ENCODE measurements around the gene PLEKHM3. TPM values are rescaled to one million over a fixed set of nuclear protein-coding genes. Genes with fewer than 3 reads are reported as not detected.

The PLEKHM3 gene
- total RNA-seq, 1 donor from 2014 or later = 6.8 TPM

DNA sequence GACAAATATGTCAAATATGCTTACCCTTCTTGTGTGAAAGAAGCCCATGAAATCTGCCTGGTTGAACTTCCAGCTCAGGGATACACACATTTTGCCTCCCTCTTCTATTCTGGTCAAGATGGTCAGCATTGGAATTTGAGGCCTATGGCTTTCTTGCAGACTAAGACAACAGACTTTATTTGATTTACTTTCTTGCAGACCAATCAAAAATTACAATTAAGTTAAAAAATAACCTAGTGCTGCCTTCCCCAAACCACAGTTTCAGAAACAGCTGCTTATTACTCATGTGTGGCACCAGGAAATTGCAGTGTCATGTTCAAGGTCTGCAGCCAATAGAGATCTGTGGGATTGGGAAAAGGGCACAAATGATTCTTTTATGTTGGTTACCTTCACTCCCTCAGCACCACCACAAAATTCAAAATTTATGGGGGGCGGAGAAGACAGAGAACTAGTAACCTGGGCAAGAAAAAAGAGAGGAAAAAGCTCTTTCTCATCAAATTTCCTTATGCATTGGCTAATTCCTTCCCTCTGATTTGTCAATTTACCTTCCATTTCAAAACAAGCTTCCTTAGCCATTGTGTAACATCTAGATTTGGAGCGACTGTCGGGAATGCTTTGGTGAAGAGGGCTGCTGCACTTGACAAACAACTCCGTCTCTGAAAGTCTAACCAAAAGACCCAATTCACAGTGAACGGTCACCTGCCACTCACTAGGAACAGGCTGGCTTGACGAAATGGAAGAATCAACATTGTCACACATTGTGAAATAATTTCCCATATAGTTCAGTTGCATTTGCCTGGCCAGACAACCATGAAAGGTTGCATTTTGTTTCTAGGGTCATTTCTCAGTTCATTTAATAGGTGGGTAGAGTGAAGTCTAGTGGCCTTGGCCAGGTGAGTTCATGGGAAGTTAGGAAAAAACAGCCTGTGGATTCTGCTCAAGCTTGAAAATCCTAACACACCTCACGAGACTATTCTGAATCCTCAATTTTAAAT is 155.2 kb downstream of the PLEKHM3 start:
- Mint-ChIP-seq H3K27ac (ENCODE audit: unreplicated experiment) (no peak overlapping the region), H3K36me3 (ENCODE audit: low read depth) (no peaks in the 10 kb centered on the region), H3K4me1 (peaks cover 6% of the 10 kb centered on the region), H3K9me3 (no peaks in the 10 kb centered on the region), H3K4me3 (no peak overlapping the region), H3K27me3 (ENCODE audit: low read depth) (no peaks in the 10 kb centered on the region)
- no peak for TF ChIP-seq CTCF (conservative IDR thresholded peaks at IDR 0.05)
- no peak for DNase-seq (ENCODE audit: low read depth, low spot score)

GRCh38 chr2:207868855-207869596 is 156.3 kb downstream of the PLEKHM3 start:
- H3K27me3 Mint-ChIP-seq (ENCODE audit: low read depth) = no peaks in the 10 kb centered on the region
- no peaks in the 10 kb centered on the region for H3K36me3 Mint-ChIP-seq (ENCODE audit: low read depth)
- no peak overlapping the region for H3K4me3 Mint-ChIP-seq
- no peak for DNase-seq (ENCODE audit: low read depth, low spot score)
- H3K27ac Mint-ChIP-seq (ENCODE audit: unreplicated experiment) = no peak overlapping the region
- H3K4me1 Mint-ChIP-seq = peaks cover 6% of the 10 kb centered on the region
- no peaks in the 10 kb centered on the region for H3K9me3 Mint-ChIP-seq
- no peak for TF ChIP-seq CTCF (conservative IDR thresholded peaks at IDR 0.05)

GRCh38 chr2:207867905-207868304 is 157.4 kb downstream of the PLEKHM3 start:
- DNase-seq (ENCODE audit: low read depth, low spot score) = no peak
- Mint-ChIP-seq H3K4me1 (peaks cover 6% of the 10 kb centered on the region), H3K27me3 (ENCODE audit: low read depth) (no peaks in the 10 kb centered on the region), H3K27ac (ENCODE audit: unreplicated experiment) (no peak overlapping the region), H3K9me3 (no peaks in the 10 kb centered on the region), H3K36me3 (ENCODE audit: low read depth) (no peaks in the 10 kb centered on the region), H3K4me3 (no peak overlapping the region)
- no peak for TF ChIP-seq CTCF (conservative IDR thresholded peaks at IDR 0.05)

DNA sequence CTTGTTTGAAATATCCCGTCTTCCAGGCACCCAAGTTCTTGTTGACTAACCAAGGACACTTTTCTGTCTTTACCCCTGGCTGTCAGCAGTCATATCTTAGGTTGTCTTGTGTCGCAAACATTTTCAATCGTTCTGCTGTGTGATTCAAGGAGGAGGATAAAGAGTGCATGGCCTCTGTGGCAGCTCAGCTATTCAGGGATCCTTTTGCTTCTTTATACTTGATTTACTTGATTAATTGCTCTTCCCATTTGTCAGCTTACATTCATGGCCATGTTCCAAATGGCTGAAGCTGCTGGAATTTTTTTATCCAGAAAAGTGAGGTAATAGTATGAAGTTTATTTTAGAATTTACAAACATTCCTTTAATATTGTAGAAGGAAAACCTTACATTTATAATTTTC is 158.3 kb downstream of the PLEKHM3 start:
- Mint-ChIP-seq H3K9me3 (no peaks in the 10 kb centered on the region), H3K27ac (ENCODE audit: unreplicated experiment) (no peak overlapping the region), H3K27me3 (ENCODE audit: low read depth) (no peaks in the 10 kb centered on the region), H3K36me3 (ENCODE audit: low read depth) (no peaks in the 10 kb centered on the region), H3K4me3 (no peak overlapping the region), H3K4me1 (peaks cover 6% of the 10 kb centered on the region)
- DNase-seq (ENCODE audit: low read depth, low spot score) = no peak
- TF ChIP-seq CTCF (conservative IDR thresholded peaks at IDR 0.05) = no peak

DNA sequence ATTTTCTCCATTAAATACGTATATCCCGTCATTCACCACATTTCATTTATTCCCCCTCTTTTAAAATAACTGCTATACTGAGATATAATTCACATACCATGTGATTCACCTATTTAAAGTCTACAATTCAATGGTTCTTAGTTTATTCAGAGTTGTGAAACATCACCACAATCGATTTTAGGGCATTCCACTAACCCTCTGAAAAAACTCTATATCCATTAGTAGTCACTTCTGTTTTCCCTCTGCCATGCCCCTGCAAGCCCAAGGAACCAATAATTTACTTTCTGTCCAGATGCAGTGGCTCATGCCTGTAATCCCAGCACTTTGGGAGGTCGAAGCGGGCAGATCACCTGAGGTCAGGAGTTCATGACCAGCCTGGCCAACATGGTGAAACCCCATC is 160.1 kb downstream of the PLEKHM3 start:
- H3K27ac Mint-ChIP-seq (ENCODE audit: unreplicated experiment) = no peak overlapping the region
- peaks cover 6% of the 10 kb centered on the region for H3K4me1 Mint-ChIP-seq
- H3K9me3 Mint-ChIP-seq = no peaks in the 10 kb centered on the region
- H3K4me3 Mint-ChIP-seq = no peak overlapping the region
- TF ChIP-seq CTCF (conservative IDR thresholded peaks at IDR 0.05) = no peak
- no peak for DNase-seq (ENCODE audit: low read depth, low spot score)
- no peaks in the 10 kb centered on the region for H3K27me3 Mint-ChIP-seq (ENCODE audit: low read depth)
- H3K36me3 Mint-ChIP-seq (ENCODE audit: low read depth) = no peaks in the 10 kb centered on the region

Measured in neural crest cell (in vitro differentiated cells).